ENCODE measurements around the gene SLC36A3. TPM values are rescaled to one million over a fixed set of nuclear protein-coding genes. Genes with fewer than 3 reads are reported as not detected.
A peak's percentile ranks its signal among the peaks of the same experiment; 100 is the strongest.

Gene SLC36A3
- total RNA-seq, 4 donors from 2014 or later = not detected

GRCh38 chr5:151234476-151235238 is 68.9 kb downstream of the SLC36A3 start:
- no peak for DNase-seq
- intact Hi-C loops (cut with DNase I) = loop anchor here (10.0 kb wide), 1 partner anchor 110 kb away; no protein-coding TSS in a partner anchor
- TF ChIP-seq POLR2A (IDR thresholded peaks at IDR 0.05) (no peak), CTCF (IDR thresholded peaks at IDR 0.05) (no peak)
- peak overlapping the region in 1 of 4 donors; percentile 37 for H3K4me3 ChIP-seq
- H3K27ac ChIP-seq = peak overlapping the region; percentile 26 to 78 (median 61)
- 55 to 65% methylated on average over 13 to 15 of the region's 17 CpGs for WGBS, 2 donors
- H3K4me1 ChIP-seq = peaks cover 0 to 25% (median 19%) of the 10 kb centered on the region in 3 donors
- no peaks in the 10 kb centered on the region for H3K27me3 ChIP-seq
- no peaks in the 10 kb centered on the region for H3K9me3 ChIP-seq
- no peaks in the 10 kb centered on the region for H3K36me3 ChIP-seq

- no peak overlapping the region for H3K4me3 ChIP-seq
- 84 to 85% methylated on average over 7 to 8 of the region's 8 CpGs for WGBS, 2 donors
- H3K27me3 ChIP-seq = no peaks in the 10 kb centered on the region
- TF ChIP-seq POLR2A (IDR thresholded peaks at IDR 0.05) = no peak
- no peak for TF ChIP-seq CTCF (IDR thresholded peaks at IDR 0.05)
- H3K27ac ChIP-seq = no peak overlapping the region
- no peaks in the 10 kb centered on the region for H3K36me3 ChIP-seq
- H3K4me1 ChIP-seq = peaks cover 0 to 25% (median 20%) of the 10 kb centered on the region in 3 donors
- intact Hi-C loops (cut with DNase I) = loop anchor here (10.0 kb wide), 1 partner anchor 109 kb away; no protein-coding TSS in a partner anchor
- no peaks in the 10 kb centered on the region for H3K9me3 ChIP-seq
- no peak for DNase-seq
Observed at GRCh38 chr5:151233616-151234085, 69.9 kb downstream of the SLC36A3 start.

GRCh38 chr5:151231359-151231758 is 72.2 kb downstream of the SLC36A3 start:
- Histone ChIP-seq H3K36me3 (no peaks in the 10 kb centered on the region), H3K27me3 (no peaks in the 10 kb centered on the region), H3K9me3 (no peaks in the 10 kb centered on the region), H3K27ac (no peak overlapping the region), H3K4me1 (peaks cover 0 to 25% (median 20%) of the 10 kb centered on the region in 3 donors), H3K4me3 (no peak overlapping the region)
- no peak for DNase-seq
- TF ChIP-seq POLR2A (IDR thresholded peaks at IDR 0.05) = no peak
- no peak for TF ChIP-seq CTCF (IDR thresholded peaks at IDR 0.05)
- intact Hi-C loops (cut with DNase I) = loop anchor here (10.0 kb wide), 1 partner anchor 107 kb away; no protein-coding TSS in a partner anchor

GRCh38 chr5:151230048-151230680 is 73.4 kb downstream of the SLC36A3 start:
- DNase-seq = no peak
- peak overlapping the region in 2 of 4 donors; percentile 47 to 52 for H3K27ac ChIP-seq
- no peaks in the 10 kb centered on the region for H3K9me3 ChIP-seq
- 25 to 43% methylated on average over 5 to 6 of the region's 6 CpGs for WGBS, 2 donors
- intact Hi-C loops (cut with DNase I) = loop anchor here (10.0 kb wide), 1 partner anchor 105 kb away; no protein-coding TSS in a partner anchor
- H3K4me3 ChIP-seq = no peak overlapping the region
- H3K36me3 ChIP-seq = no peaks in the 10 kb centered on the region
- peaks cover 0 to 24% (median 18%) of the 10 kb centered on the region in 3 donors for H3K4me1 ChIP-seq
- TF ChIP-seq CTCF (IDR thresholded peaks at IDR 0.05) = no peak
- TF ChIP-seq POLR2A (IDR thresholded peaks at IDR 0.05) = no peak
- no peaks in the 10 kb centered on the region for H3K27me3 ChIP-seq

GRCh38 chr5:151228986-151229385 is 74.6 kb downstream of the SLC36A3 start:
- no peaks in the 10 kb centered on the region for H3K36me3 ChIP-seq
- no peak for DNase-seq
- TF ChIP-seq POLR2A (IDR thresholded peaks at IDR 0.05) (no peak), CTCF (IDR thresholded peaks at IDR 0.05) (no peak)
- no peaks in the 10 kb centered on the region for H3K27me3 ChIP-seq
- H3K27ac ChIP-seq = no peak overlapping the region
- H3K4me3 ChIP-seq = no peak overlapping the region
- H3K4me1 ChIP-seq = peaks cover 0 to 24% (median 12%) of the 10 kb centered on the region in 3 donors
- no peaks in the 10 kb centered on the region for H3K9me3 ChIP-seq
- intact Hi-C loops (cut with DNase I) = no loop called here
- 70 to 73% methylated on average over 2 of the region's 2 CpGs for WGBS, 2 donors
